Measurements from ENCODE around the gene SPATA31D3.

GRCh38 chr9:81955625-81956024, 12.3 kb downstream of the SPATA31D3 start:
- no peak for TF ChIP-seq CTCF (IDR thresholded peaks at IDR 0.05)
- no peak for TF ChIP-seq POLR2A (IDR thresholded peaks at IDR 0.05; ENCODE audit: low read depth)

All from esophagus muscularis mucosa (tissue), 3 donors.